PFSK-1 (cell line): ENCODE results near the gene C3orf49.

Source experiments
- POLR2AphosphoS5 ChIP-seq: IDR thresholded peaks from 2 replicates; pipeline ENCODE4 v1.6.1; 2012; ENCODE audit warnings: low read depth, mild to moderate bottlenecking, control low read depth, low read length, moderate library complexity
- SIN3A ChIP-seq: IDR thresholded peaks from 2 replicates; pipeline ENCODE4 v1.6.1; 2012; ENCODE audit warnings: mild to moderate bottlenecking, low read length, moderate library complexity, borderline replicate concordance; ENCODE audit not compliant: insufficient read depth
- TAF1 ChIP-seq: IDR thresholded peaks from 2 replicates; pipeline ENCODE4 v1.6.1; 2012; ENCODE audit warnings: low read length, control low read depth, borderline replicate concordance; ENCODE audit not compliant: insufficient read depth

GRCh38 chr3:63892773-63893352, 73.8 kb downstream of the C3orf49 start:
- TF ChIP-seq SIN3A (no peak), POLR2AphosphoS5 (no peak), TAF1 (no peak)
